Suprapubic skin (tissue), 3 donors: ENCODE data around the gene NPY.

Experiments used
- CTCF ChIP-seq, 2 donors: fragments of 200-600 bp in 1 of 2; fragments of 450-650 bp in 1 of 2; sonication (generic) in 1 of 2; IDR thresholded peaks; one replicate each; pipeline ENCODE4 v1.5.1; 2016 to 2019; ENCODE audit warnings: antibody characterized with exemption in 2 of 2, mild to moderate bottlenecking in 1 of 2, moderate library complexity in 1 of 2
- POLR2A ChIP-seq, 2 donors: fragments of 450-650 bp; IDR thresholded peaks; one replicate each; pipeline ENCODE4 v1.6.1; 2017; ENCODE audit warnings: antibody characterized with exemption in 2 of 2, mild to moderate bottlenecking in 2 of 2, moderate library complexity in 2 of 2

- no peak for TF ChIP-seq CTCF (IDR thresholded peaks at IDR 0.05)
- TF ChIP-seq POLR2A (IDR thresholded peaks at IDR 0.05), result no peak
Observed at GRCh38 chr7:24290004-24290641, 6.1 kb downstream of the NPY start.
